HG02642 (cell line): ENCODE measurements around the gene CFAP46.
"Not testable (repeated sequence)": the region's sequence is repeated elsewhere in the genome, so short reads cannot be mapped to it uniquely, and the experiment has no call there.

Experiments used
- ATAC-seq: cut with Tn5 transposase; IDR thresholded peaks from one replicate; pipeline ENCODE4 v1.9.1; 2021; ENCODE audit warnings: mild to moderate bottlenecking; ENCODE audit not compliant: unreplicated experiment, poor library complexity

CFAP46 gene

GRCh38 chr10:132802048-132802447, 140.3 kb downstream of the CFAP46 start:
- no peak for ATAC-seq

- no peak for ATAC-seq
Observed at GRCh38 chr10:132799865-132800264, 142.5 kb downstream of the CFAP46 start.

GRCh38 chr10:132798876-132799275, 143.5 kb downstream of the CFAP46 start:
- ATAC-seq = no peak

DNA sequence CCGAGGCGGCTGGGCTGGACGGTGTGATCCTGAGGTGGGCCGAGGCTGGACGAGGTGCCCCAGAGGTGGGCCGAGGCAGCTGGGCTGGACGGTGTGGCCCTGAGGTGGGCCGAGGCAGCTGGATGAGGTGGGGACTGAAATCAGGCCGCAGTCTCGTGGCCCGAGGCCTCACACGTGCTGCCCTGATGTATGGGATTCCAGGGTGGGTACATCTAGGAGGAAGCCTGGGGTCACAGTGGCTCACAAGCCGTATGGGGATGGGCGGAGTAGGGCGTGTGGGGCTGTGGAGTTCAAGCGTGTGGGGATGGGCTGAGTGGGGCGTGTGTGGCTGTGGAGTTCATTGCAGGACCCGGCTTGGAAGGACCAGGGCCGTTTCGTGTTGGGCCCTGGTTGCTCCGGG, 144.0 kb downstream of the CFAP46 start:
- no peak for ATAC-seq

DNA sequence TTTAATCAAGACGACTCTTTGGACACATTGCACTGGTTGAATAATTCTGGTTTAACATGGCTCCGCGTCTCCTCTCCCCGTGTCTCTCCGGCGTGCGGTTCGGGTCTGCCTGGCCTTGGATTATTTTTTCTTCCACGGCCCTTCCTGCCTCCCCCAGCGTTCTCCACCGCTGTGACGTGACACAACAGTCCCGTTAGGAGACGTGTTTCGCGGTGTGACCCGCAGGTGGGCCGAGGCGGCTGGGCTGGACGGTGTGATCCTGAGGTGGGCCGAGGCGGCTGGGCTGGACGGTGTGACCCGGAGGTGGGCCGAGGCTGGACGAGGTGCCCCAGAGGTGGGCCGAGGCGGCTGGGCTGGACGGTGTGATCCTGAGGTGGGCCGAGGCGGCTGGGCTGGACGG, 144.4 kb downstream of the CFAP46 start:
- not testable (repeated sequence) for ATAC-seq

GRCh38 chr10:132796846-132797245, 145.5 kb downstream of the CFAP46 start:
- no peak for ATAC-seq

DNA sequence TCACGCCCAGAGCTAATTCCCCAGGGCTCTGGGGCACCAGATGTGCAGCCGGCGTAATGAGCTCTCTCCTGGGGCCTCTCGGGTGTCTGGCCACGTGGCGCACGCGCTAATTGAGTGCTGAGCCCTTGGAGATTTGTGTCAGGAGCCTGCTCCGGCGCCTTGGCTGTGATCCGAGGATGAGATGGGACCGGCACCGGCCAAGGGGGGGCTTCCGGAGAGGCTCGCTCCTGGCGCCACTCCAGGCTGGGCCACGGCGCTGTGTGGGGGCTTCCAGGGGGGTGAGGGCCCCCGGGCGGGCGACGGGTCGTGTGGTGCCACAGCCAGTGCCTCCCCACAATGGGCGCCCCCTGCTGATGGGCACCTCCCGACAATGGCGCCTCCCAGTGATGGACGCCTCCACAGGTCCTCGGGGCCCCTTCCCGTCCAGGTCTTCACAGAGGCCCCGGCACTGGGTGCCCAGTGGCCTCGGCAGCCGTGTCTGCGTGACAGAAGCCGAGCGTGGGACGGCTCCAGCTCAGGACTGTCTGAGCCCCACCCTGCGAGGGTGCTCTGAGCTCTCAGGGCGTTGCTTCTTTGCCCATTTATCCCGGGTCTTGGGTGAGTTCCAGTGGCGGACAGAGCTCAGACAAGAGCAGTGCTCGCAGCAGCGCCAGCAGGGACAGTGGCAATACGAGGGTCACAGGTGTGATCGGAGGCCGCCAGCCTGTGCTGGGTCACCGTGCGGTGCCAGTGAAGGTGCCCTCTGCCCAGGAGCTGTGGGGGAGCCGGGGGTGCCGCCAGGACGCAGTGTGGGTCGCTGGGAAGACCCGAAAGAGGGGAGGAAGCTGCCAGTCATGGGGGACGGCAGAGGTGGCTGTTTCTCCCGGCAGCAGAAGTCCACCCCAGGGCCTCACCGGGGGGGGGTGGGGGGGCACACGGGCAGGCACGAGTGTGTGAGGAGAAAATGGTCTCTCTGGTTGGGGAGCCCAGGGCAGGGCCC, 148.2 kb downstream of the CFAP46 start:
- no peak for ATAC-seq

DNA sequence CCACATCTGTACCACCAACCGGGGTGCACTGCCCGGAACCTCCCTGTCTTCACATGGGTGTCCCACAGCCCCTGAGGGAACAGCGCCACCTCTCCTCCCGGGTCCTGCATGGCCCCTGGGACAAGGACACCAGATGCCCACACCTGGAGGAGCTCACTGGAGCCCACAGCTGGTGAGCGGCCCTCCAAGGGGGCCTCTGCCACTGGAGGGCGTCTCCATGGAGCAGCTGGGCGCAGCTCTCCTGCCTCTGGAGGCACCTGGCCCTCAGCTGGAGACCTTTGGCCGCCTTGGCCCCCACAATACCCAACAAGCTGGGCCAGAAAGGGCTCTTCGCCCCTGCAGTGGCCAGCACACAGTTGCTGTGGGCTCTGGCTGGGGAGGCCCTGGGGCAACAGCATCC, 149.2 kb downstream of the CFAP46 start:
- ATAC-seq = no peak

- no peak for ATAC-seq
Observed at GRCh38 chr10:132792796-132793195, 149.6 kb downstream of the CFAP46 start.

DNA sequence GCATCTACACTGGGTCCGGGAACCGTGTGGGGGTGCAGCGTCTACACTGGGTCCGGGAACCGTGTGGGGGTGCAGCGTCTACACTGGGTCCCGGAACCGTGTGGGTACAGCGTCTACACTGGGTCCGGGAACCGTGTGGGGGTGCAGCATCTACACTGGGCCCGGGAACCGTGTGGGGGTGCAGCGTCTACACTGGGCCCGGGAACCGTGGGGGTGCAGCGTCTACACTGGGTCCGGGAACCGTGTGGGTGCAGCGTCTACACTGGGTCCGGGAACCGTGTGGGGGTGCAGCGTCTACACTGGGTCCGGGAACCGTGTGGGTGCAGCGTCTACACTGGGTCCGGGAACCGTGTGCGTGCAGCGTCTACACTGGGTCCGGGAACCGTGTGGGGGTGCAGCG, 150.3 kb downstream of the CFAP46 start:
- not testable (repeated sequence) for ATAC-seq

DNA sequence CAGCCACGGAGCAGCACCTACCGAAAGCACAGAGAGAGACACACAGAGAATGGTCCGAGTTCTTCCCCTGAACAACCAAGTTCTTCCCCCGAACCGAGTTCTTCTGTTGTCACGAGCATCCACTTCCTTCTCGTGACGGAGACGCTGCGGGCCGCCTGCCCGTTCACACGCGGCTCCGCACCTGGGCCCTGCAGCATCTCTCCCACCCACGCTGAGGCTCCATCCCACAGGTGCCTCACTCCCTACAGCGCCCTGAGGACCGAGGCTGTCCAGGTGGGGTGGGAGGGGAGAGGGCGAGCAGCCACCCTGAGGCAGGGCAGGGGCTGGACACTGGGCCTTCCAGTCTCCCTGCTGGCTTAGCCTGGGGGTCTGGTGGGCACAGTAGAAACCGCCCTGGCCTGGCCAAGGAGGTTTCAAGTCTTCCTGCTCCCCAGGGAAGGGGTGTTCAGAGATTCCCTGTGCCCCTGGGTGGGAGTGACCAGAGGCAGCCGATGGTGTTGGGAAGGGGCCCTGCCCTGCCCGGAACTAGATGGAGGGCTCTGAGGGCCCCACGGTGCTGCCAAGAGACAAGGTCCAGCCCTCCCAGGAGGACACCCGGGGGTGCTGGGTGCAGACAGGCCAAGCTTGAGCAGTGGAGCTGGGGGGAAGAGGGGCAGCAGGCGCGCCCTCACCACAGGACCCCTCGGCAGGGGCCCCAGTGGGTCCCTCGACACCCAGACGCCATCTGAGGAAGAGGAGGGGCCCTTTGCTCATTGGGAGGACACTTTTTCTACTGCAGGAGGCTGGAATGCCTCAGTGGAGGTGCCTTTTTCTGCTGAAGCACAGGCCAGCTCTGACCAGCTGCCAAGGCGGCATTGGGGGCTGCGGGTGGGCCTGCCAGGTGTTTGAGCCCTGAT, 151.2 kb downstream of the CFAP46 start:
- no peak for ATAC-seq

DNA sequence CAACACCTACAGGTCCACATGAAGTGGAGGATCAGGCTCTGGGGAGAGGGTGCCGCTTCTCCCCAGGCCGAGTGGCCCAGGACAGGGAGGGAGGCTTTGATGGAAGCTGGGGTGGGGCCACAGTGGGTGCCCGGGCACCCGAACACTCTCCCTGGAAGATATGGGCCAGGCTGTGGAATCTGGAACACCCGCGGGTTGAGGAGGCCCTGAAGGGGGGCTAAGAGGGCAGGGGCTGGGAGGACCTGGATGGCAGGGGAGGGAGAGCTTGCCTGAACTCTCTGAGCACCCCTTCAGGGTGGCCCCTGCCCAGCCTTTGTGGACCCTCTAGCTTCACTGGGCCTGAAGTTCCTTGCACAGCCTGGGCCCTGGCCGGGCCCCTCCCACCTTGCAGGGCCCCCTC, 151.9 kb downstream of the CFAP46 start:
- ATAC-seq = no peak

DNA sequence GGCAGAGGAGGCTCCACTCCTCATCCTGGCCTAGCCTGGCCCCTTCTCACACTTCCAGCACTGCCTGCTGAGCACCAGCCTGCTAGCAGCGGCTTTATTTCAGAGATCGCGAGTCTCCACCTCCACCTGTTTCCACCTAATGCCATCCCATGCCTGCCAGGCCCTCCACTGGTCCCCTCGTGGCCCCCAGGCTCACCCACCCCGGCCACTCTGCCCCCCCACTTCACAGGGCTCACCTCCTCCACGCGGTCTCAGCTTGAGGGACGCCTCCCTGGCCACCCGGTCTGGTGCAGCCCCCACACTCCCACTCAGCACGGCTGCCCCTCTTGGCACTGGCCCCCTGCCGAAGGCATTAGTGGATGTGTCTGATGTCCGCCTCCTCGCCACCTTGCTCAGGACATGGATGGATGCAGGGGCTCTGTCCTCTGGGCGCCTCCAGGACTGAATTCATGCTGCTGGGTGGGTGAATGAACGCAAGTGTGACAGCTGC, 152.7 kb downstream of the CFAP46 start:
- no peak for ATAC-seq

GRCh38 chr10:132788831-132789219, 153.5 kb downstream of the CFAP46 start:
- no peak for ATAC-seq

DNA sequence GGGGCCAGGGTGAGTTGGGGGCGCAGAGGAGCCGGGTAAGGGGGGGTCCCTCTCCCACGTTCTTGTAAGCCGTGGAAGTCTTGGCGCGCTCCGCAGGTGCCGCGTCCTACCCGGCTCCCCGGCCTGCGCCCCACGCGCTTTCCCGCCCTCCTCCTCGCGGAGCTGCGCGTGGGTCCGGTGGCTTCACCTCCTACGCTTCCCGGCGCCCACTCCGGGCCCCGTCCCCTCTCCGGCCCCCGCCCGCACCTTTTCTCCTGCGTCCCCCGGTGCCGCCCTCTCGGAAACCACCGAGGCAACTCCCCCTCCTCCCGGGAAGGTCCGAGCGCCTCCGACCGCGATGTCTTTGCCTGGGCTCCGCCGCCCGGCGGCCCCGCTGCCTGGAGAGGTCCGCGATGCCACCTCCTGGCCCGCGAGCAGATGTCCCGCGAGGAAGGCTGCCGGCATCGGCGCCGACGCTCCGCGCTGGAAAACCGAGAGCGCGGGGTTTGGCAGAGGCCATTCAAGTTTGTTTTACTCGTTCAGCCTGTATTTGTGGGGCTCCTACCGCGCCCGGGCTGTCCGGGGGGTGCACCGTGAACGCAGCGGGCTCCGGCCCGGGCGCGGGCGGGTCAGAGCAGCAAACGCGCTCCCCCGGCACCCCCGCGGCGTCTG, 154.1 kb downstream of the CFAP46 start:
- no peak for ATAC-seq

GRCh38 chr10:132787495-132788179, 154.7 kb downstream of the CFAP46 start:
- ATAC-seq = no peak

DNA sequence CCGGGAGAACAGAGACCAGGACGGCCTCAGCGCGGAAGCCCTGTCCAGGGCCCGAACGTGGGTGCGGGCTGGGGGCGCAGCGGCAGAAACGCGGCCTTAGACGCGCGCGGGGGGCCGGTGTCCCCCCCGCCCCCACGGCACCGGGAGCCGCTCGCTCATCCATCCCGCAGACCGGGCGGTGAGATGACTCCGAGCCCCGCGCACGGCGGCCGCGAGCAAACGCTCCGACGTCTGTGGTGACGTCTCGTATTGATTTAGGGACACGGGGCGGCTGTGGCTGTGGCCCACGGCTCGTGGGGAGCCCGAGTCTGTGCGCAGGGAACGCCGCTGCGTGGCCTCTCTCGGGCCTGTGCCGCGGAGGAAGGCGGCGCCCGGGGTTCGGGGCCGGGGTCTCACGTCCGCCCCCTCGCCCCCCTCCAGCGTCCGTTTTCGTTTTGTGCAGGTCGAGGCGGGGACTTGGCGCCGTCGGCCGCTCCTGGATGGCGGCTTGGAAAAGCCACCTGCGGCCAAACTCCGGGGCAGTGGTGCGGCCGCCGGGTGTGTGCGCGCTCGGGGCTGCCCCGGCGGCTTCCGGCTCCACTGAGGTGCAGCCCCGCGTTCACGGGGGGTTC, 155.4 kb downstream of the CFAP46 start:
- ATAC-seq = no peak

GRCh38 chr10:132786476-132786883, 155.9 kb downstream of the CFAP46 start:
- no peak for ATAC-seq

- ATAC-seq = no peak
Observed at GRCh38 chr10:132785723-132786475, 156.5 kb downstream of the CFAP46 start, which contains the start of gene NKX6-2. Gene NKX6-2, minus strand, starts transcription at chr10:132786147. Its CDS starts 199 bp downstream, at chr10:132785948.
